GM21786 (cell line): Measurements from ENCODE around the gene PRKD1.

Experiments
- ATAC-seq: cut with Tn5 transposase; IDR thresholded peaks from one replicate; pipeline ENCODE4 v1.9.1; 2021; ENCODE audit not compliant: unreplicated experiment

Gene PRKD1

DNA sequence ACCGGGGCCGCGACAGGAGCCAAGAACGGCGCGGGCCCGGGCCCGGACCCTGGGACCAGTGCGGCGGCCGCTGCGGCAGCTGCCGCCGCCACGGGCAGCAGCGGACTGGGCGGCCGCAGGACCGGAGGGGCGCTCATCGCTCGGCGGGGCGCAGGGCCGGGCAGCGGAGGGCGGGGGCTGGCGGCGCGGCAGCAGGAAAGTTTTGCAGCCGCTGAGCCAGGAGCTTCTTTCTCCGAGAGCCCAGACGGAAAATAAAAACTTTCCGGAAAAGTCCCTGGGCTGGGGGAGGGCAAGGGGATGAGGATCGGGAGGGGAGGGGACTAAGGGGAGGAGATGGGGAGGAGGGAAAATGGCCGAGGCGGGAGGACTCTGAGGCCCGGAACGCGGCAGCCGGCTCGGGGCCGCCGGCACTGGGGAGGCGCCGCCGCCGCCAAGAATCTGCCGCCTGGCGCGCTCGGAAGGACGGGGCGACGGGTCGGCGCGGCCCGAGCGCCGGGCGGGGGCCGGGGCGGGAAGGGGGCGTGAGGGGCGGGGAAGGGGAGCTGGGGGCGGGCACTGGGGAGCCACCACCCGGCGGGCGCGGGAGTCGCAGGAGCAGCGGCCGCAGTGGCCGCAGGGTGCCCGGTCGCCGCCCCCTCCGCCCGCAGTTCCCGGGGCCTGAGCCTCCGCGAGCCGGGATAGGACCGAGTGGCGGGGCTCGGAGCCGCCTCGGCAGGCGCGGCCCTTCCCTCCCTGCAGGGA, at the start of gene PRKD1:
Gene PRKD1 (minus strand): TSS at position 472 of the 741 bp plus-strand sequence.
- ATAC-seq = peak; percentile 47

DNA sequence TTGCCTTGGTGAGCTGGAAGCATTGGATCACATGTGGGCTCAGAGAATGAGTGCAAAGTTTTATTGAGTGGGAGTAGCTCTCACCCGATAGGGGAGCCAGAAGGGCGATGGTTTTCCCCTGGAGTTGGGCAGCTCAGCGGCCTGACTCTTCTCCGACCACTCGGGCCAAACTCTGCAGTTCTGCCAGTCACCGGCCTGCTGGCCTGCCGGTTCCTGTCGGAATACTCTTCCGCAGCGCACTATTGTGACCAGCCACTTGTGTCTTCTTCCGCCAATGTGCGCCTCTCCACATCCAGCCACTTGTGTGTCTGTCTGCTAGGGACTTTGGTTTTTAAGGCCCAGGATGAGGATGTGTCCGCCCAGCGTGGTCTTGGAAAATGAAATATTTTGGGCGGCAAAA, 43.5 kb upstream of the PRKD1 start:
- ATAC-seq = no peak

DNA sequence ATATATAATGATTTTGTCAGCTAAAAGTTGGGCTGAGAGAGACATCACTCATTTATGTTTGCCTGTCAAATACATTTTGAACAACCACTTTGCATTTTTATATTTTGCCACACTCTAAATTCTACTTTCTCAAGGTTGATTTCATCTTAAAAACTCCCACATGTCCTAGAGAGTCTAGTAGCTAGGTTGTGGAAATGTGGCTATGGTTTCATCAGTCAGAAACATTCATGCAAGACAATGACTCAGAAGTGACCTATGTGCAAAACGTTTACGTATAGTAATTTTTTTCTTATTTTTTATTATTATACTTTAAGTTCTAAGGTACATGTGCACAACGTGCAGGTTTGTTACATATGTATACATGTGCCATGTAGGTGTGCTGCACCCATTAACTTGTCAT, 27.4 kb upstream of the PRKD1 start:
- no peak for ATAC-seq

DNA sequence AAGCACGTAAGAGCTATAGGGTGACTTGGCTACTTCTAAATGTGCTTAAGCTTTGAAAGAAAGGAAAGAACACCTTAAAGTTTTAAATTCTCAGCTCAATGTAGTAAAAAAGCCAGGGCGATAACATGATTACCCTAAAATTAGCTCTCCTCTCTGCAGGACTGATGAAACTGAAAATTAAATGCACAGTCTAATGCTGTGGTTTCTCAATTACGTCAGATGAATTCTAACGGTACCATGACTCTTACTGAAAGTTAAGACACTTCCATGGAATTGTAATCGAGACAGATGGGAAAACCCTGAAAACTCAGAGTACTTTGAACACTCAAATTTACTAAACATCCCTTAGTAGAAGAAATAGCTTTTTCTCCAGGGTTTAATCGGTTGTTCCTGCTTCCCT, 25.9 kb upstream of the PRKD1 start:
- no peak for ATAC-seq

DNA sequence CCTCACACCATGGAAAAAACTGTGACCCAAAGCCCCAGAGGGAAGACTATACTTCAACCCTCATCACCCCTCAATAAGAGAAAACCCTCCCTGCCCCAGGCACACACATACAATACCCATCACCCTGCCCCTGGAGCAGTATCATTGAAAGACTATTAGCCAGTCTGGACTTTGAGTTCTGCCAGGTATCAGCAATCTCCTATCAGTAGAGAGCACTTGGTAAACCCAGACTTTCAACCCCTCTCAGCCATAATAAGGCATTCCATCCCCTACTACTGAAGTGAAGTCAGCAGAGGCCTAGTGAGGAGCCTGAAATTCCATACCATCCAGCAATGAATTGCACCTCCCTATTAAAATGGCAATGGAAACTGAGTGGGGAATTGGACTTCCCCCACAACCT, 16.4 kb upstream of the PRKD1 start:
- no peak for ATAC-seq

DNA sequence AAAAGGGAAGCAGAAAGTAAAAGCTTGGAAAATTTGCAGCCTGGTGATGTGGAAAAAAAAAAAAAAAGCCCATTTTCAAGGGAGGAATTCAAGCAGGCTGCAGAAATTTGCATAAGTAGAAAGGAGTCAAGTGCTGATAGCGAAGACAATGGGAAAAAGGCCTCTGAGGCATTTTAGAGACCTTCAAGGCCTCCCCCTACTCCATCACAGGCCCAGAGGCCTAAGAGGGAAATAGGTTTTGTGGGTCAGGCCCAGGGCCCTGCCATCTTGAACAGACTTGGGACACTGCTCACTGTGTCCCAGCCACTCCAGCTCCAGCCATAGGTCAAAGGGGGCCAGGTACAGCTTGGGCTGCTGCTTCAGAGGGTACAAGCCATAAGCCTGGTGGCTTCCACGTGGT, 13.8 kb upstream of the PRKD1 start:
- no peak for ATAC-seq

DNA sequence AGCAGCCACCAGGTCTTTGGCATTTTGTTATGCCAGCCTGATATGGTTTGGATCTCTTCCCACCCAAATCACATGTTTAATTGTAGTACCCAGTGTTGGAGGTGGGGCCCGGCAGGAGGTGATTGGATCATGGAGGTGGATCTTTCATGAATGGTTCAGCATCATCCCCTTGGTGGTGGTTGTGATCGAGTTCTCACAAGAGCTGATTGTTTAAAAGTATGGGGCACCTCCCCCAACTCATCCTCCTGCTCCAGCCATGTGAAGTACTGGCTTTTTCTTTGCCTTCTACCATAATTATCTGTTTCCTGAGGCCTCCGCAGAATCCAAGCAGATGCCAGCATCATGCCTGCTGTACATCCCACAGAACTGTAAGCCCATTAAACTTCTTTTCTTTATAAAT, 12.8 kb upstream of the PRKD1 start:
- ATAC-seq = no peak

DNA sequence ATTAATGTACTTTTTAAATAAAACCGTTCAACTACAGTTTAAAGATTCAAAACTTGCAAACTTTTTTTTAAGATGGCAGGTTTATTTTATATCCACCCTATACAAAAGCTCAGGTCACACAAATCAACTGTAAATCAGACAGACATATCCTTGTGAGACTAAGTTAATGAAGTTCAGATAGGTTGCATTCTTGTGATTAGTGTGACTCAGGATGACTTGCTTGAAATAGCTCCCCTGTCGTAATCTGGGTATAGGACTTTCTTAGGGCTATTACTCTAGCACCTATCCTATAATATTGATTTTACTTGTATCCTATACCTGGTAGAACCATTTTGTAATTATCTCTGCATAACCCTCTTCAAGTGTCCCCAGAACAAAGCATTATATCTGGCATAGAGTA, 9.5 kb upstream of the PRKD1 start:
- ATAC-seq = no peak

DNA sequence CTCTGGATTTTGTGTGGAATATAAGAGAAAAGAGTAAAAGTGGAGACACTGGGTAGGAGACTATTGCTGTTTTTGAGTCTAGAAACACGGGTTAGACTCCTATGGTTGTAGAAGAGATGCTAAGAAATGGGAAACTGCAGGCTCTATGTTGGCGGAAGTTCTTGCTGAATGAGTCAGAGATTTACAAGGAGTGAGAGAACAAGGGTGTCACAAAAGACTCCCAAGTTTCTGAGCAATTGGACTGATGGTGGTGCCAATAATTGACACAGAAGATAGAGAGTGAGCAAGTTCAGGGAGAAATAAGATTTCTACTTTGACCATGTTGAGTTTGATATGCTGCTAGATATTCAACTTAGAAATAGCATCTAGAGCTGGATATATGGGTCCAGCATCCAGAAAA, 2.6 kb upstream of the PRKD1 start:
- no peak for ATAC-seq

DNA sequence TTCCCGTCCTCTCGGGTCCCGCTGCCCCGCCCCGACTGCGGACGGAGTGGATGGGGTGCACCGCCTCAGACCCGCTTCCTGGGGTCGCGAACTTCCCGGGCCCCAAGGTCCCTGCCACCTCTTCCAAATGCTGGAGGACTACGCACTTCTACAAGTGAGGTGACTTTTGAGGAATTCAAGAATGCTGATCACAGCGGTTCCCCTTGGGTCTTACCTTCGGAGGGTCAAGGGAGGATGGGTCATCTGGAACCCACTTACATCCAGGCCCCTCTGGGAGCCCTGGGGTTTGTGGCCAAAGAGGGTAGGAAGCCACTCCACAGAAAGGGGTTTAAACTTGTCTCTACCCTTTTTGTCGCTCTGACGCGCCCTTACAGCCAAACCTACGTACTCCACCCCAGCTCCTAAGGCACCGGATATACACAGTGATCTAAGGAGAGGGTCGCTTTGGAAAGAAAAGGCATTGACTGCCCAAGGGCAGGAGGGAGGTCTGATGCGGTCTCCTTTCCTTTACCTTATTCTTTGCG, 532 bp upstream of the PRKD1 start:
- no peak for ATAC-seq

DNA sequence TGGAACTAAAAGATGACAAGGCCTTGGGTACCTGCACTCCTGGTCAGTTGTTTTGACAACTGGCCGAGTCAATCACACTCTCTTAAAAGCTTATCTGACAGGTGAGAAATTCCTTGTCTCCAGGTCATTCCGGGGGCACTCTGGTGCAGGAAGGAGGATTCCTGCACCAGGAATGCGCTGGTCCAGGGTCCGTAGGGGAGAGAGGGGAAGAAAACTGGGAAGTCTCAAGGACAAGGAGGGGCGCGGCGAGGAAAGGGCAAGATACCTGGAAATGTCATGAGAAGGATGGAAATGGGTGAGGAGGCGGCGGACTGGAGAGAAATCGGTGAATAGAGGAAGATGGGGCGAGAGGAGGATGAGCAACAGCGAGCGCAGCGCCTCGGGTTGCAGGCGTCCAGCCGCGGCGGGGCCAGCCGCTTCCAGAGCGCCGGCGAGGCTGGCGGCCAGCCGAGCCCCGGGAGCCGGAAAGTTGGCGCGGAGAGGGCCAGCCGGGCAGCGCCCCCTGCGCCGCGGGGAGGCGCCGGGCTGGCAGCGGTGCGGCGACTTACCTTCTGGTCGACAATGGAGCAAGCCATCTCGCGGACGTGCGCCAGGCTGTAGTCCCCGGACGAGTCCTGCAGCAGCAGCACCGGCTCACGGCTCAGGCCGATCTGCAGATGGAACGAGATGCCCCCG, 809 bp downstream of the PRKD1 start:
- ATAC-seq = peak; percentile 39

DNA sequence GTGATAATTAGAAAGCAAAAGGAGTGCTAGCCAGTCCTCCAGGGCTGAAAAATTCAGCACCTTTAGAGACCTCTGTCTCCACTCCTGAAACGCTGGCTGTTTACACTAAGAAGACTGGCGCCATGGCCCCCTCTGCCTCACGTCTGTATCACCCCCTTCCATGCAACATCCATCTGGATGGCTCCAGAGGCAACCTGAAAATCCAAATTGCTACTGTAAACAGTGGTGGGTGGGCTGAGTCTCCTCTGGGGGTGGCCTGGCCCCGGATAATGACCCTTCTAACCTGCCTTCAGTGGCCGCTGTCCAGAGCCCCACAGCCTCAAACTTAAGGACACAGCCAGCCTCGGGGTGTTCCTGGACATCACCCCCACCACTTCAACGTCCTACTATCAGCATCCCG, 1.4 kb downstream of the PRKD1 start:
- ATAC-seq = no peak

DNA sequence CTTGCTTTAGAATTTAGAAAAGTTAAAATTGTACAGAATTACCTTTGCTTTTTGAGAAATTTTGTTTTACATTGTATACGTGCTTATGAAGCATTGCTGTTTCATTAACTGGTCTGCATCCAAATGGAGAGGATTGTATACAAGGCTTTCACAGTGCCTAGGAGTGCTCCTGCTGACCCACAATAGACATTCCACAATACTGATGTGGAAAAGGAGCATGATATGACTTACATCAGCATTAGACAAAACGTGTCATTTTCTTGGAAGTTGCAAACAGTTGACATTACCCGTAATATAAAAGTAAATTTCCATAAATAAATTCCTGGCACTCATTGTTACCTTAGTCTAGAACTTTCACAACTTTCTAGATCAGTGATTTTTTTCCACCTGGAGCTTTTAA, 1.9 kb downstream of the PRKD1 start:
- ATAC-seq = no peak

DNA sequence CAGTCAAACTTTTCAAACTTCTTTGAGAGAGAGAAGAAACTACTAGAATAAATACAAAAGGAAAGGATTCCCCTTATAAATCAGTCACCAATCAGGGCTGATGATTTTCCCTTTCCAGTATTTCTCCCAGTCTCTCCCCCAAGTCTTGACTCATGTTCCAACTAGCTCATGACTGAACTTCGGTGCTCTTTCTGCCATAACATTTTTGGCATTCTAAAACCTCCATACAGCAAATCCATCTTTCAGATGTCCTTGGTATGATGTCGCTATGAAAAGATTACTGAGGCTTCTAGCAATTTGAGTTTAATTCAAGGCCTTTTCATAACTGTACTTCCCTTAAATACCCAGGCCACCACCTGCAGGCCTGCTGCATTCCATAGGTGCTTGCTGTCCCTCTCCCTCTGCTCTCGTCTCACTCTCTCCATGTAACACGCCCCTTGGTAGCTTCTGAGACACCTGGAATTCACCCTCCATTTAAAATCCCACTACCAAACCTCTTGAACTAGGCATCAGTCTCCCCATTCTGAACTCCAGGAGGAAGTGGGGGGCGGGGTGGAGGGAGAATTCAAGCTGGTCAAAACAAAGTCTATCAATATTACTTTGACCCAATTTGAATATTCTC, 2.4 kb downstream of the PRKD1 start:
- ATAC-seq = no peak

DNA sequence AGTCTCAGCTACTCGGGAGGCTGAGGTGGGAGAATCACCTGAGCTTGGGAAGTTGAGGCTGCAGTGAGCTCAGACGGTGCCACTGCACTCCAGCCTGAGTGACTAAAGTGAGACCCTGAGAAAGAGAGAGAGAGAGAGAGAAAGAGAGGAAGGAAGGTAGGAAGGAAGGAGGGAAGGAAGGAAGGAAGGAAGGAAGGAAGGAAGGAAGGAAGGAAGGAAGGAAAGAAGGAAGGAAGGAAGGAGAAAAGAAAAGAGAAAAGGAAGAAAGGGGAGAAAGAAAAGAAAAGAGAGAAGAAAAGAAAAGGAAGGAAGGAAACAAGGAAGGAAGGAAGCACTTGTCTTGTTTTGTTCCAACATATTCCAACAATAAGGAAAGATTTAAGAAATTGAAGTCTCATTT, 7.8 kb downstream of the PRKD1 start:
- ATAC-seq = no peak

DNA sequence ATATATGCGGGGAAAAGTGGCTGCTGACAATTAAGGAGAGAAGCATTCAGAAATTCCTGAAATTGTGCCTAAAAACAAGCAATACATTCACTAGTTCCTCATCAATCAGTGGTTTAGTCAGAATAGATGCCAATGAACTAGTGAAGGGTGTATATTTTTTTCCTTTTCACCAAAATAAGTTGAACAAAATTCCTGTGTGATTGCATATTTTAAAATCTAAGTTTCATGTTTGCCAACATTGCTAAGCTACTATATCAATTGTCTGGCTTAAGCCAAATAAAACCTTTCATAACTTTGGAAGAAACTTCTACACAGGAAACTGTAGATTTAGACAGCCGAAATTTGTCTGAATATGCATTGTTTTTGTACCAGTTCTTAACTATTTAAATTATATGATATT, 8.7 kb downstream of the PRKD1 start:
- ATAC-seq = no peak

DNA sequence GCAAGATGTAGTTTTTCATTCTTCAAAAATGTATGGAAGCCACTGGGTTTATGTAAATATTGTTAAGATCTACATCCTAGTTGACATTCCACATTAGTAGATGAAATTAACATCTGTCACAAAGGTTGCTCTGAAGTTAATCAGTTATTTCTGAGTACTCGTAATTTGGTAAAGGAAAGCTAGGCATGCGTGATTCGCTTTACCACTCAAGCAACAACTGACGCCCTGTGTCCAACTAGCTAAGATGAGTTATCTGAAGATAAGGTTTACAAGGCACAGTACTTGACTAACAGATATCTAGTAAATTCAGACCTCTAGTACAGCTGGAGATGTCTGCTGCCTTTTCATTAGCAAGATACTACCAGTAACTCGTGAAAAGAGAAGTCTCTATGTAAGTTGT, 14.1 kb downstream of the PRKD1 start:
- ATAC-seq = no peak

DNA sequence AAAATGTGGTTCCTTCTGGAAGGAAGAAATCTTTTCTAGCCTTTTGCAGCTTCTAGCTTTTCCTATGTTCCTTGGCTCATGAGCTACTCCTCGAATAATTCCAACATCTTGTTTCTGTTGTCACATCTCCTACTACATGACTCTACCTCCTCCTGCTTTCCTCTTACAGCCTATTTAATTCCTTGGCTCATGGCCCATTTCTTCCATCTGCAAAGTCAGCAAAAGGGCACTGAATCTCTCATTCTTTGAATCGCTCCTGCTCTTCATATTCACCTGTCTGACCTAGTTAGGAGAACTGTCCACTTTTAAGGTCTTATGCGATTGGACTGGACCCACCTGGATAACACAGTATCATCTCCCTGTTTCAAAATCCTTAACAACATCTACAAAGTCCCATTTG, 15.8 kb downstream of the PRKD1 start:
- ATAC-seq = no peak

DNA sequence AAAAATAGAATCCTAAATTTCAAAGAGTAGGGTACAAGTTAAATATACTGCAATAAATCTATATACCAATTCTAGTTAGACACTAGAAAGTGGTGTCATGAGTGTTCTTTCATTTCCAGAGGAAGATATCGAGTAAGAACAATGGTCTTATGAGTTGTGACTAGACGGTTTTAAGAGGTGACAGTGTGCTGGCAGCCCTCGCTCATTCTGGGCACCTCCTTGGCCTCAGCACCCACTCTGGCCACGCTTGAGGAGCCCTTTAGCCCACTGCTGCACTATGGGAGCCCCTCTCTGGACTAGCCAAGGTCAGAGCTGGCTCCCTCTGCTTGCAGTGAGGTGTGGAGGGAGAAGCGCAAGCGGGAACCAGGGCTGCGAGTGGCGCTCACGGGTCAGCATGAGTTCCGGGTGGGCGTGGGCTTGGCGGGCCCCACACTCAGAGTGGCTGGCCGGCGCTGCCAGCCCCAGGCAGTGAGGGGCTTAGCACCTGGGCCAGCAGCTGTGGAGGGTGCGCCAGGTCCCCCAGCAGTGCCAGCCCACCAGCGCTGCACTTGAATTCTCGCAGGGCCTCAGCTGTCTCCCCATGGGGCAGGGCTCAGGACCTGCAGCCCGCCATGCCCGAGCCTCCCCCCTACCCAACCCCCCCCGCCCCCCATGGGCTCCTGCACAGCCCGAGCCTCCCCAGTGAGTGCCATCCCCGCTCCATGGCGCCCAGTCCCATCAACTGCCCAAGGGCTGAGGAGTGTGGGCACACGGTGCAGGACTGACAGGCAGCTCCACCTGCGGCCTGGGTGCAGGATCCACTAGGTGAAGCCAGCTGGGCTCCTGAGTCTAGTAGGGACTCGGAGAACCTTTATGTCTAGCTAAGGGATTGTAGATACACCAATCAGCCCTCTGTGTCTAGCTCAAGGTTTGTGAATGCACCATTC, 18.7 kb downstream of the PRKD1 start:
- no peak for ATAC-seq

DNA sequence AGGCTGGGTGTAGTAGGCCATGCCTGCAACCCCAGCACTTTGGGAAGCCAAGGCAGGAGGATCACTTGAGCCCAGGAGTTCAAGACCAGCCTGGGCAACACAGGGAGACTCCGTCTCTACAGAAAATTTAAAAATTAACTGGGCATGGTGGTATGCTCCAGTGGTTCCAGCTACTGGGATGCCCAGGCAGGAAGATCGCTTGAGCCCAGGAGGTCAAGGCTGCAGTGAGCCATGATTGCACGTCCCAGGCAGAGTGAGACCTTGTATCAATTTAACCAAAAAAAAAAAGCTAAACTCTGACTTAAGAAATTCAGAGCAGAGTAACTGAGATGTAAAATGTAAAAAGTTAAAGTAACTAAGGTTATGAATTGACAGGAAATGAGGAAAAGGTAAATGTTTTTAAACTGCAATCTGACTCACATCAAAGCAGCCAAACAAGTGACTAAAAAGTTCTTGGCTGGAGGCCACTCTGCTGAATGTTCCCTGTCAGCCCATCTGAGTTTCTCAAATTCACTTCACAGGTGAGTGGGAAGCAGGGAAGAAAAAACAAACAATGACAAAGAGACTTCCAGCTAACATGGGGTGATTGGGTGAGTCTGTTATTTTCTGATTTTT, 21.3 kb downstream of the PRKD1 start:
- no peak for ATAC-seq

DNA sequence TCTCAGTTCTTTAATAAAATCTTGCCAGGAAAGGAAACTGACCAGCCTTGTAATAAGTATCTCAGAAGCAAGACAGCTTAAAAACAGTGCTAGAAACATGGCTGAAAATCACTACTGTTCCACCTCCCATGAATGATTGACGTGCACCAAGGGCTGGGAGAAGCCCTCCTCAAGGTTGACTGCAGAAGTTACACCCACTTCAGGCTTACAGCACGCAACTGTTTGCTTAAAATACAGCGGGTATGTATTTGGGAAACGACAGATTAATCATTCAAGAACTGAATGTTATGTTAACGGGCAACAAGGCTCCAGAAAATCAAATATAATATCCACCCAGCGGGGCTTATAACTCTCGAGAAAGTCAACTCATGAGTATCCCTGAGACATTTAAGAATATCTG, 22.1 kb downstream of the PRKD1 start:
- ATAC-seq = no peak
